HG02981 (cell line): Measurements from ENCODE around the gene XPO4.
"Not testable (repeated sequence)": the region's sequence is repeated elsewhere in the genome, so short reads cannot be mapped to it uniquely, and the experiment has no call there.

ENCODE experiments used
- ATAC-seq: cut with Tn5 transposase; IDR thresholded peaks from one replicate; pipeline ENCODE4 v1.9.1; 2021; ENCODE audit warnings: mild to moderate bottlenecking, moderate library complexity; ENCODE audit not compliant: unreplicated experiment

XPO4 gene

DNA sequence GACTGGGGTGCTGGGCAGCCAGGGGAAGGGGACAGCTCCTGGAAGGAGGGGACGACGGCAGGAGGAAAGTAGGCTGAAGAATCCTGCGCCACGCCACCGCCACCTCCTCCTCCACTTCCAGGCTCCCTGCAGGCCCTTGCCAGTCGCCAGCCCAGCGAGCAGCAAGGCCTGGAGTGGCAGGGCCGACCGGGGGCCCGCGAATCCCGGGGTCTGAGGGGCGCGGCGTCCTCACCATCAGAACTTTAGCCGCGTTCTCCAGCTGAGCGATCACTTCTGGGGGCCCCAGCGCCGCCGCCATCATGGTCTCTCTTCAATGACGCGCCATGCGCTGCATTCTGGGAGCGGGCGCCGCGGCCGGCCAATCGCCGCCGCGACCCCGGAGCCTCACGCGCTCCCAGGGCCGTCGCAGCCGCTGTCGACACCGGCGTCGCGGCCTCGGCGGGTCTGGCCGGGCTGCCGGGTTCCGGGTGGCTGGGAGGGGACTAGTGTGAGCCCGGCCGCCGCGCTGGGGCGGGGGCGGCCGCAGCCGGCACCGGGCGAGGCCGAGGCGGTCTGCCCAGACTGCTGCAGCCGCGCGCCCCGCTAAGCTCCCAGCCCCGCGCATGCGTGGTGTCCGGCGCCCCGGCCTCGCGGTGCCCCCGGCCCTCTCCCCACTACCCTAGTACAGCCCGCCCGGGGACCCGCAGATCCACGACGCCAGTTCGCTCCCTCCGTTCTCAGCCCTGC is at the start of gene XPO4:
TSS of gene XPO4 (minus strand) at position 309 of the 726 bp plus-strand sequence. CDS start at position 301, 8 bp downstream.
- ATAC-seq: peak; percentile 87

DNA sequence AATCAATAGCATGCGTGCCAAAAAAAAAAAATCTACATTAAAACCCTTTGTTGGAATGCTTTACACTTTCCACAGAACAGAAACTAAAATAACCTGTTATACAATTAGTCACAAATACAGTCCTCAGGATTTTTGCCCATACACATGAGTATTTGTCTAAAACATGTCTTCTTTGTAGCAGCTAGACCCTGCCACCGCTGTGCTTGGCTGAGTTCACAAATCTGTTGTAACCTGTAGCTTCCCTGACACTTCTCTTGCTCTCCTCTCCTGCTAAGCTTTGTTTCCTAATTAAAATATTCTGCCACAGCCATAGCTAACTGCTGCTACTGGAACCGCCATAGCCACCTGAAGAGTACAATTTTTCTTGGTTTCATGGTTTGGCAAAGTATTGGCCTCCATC is 45.5 kb upstream of the XPO4 start:
- ATAC-seq: not testable (repeated sequence)

DNA sequence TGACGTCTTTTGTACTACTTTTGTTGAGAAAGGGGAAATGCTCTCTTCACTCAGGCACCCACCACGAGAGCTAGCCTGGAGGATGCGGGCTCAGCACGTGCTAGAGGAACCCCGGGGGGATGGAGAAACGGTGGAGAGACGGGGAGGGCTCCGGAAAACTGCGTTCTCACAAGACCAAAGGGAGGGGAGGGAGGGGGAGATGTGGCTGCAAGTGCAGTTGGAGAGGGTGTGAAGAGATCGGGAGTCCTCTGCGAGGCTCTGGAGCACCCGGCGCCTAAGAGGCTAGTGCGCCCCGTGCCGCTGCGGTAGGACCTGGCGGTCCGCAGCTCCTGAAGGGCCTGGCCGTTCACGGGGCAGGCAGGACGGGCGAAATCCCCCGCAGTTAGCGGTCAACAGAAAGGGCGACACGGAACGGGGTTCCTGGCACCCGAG is 43.4 kb upstream of the XPO4 start:
- ATAC-seq: no peak

- no peak for ATAC-seq
Observed at GRCh38 chr13:20942938-20943559, 40.5 kb upstream of the XPO4 start.

- ATAC-seq: not testable (repeated sequence)
Observed at GRCh38 chr13:20940511-20940910, 38.0 kb upstream of the XPO4 start.

DNA sequence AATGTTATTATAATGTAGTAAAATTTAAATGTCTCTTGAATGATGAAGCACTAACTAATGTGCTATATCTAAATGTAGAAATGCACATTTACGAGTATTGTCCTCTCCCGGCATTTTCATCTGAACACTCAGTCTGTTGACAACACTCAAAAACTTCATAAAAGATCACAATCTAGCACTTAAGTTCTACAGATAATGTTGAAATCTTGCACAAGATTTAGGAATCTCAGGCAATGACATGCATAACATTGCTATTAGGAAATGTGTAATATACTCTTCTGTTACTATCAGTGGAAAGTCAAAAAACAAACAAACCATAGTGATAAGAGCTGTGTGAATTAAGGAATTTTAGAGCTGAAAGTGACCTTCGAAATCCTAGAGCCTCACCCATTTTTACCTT is 37.5 kb upstream of the XPO4 start:
- ATAC-seq: no peak

- ATAC-seq: no peak
Observed at GRCh38 chr13:20939662-20940061, 37.1 kb upstream of the XPO4 start.

DNA sequence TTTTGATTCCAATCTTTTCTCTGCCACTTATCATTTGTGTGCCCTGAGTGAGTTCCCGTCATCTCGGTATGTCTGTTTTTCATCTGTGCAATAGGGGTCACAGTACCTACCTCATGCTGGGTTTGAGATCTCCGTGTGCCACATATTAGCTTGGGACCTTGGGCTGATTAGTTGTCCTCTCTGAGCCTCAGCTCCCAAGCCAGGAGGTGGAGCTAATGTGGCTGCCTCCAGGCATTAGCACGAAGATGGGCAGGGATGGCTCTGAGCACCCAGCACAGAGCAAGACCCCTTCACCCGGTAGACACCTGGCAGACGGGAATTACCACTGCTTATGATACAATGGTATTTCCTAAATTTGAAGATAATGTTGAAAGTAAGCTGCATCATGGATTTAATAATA is 35.8 kb upstream of the XPO4 start:
- ATAC-seq: no peak

GRCh38 chr13:20927596-20928257 is 25.2 kb upstream of the XPO4 start:
- ATAC-seq: no peak

GRCh38 chr13:20925395-20925790 is 22.8 kb upstream of the XPO4 start:
- ATAC-seq: not testable (repeated sequence)

DNA sequence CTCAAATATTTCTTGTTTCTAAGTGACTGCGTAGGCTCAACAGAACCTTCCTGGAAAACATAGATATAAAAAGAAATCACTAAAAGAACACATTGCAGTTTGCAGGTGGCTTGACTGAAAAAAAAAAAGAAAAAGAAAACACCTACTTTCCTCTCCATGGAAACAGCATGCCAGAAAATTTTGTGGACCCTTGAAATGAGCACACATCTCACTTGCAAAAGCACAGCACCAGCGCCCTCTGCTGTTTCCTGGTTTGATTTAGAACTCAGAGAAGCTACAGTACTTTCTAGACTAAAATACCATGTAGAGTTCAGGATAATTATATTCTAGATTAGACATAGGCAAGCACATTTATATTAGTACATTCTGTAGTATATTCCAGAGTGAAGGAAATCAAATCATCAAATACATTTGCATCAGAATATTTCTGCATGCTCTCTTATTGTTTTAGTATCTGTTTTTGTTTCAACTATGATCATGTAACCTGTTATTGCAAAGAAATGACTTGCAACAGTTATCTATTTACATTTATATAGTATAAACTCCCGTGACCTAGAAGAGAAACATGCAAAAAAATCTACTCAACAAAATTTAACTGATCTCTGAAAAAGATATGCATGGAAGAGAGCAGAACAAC is 22.3 kb upstream of the XPO4 start:
- ATAC-seq: no peak

- ATAC-seq: no peak
Observed at GRCh38 chr13:20923272-20923671, 20.7 kb upstream of the XPO4 start.

- ATAC-seq: no peak
Observed at GRCh38 chr13:20921572-20921971, 19.0 kb upstream of the XPO4 start.

- not testable (repeated sequence) for ATAC-seq
Observed at GRCh38 chr13:20915676-20916075, 13.1 kb upstream of the XPO4 start.

DNA sequence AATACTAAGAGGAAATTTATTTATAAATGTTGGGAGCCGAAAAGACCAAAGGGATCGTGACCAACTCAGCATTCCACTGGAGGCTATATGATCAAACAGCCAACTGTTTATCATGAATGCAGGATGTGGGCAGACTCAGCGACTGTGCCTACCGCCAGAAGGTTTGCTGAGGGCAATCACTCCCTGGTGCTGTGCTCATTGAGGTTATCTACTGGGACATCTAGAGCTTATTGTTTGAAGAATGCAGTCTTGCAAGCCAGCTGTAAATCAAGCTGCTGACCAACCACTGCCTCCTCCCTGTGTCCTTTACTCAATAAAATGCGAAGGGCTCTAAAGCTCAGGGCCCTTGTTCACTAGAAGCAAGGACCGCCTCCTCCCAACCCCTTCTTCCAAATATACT is 8.5 kb upstream of the XPO4 start:
- ATAC-seq: no peak

- no peak for ATAC-seq
Observed at GRCh38 chr13:20908714-20909497, 6.4 kb upstream of the XPO4 start.

GRCh38 chr13:20904908-20905307 is 2.4 kb upstream of the XPO4 start:
- ATAC-seq: no peak

DNA sequence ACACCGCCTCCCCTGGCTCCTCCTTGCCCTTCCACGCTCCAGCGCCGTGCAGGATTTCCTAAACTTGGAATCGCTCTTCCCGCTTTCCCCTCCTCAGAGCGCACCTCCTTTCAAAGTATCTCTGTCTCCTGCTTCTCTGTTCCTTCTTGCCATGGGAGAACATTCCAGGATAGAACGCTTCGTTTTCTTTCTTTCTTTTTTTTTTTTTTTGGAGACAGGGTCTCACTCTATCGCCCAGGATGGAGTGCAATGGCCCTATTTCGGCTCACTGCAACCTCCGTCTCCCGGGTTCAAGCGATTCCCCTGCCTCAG is 574 bp upstream of the XPO4 start:
- ATAC-seq: no peak

GRCh38 chr13:20901668-20902437 is 693 bp downstream of the XPO4 start:
- ATAC-seq: peak; percentile 26

GRCh38 chr13:20894245-20894644 is 8.3 kb downstream of the XPO4 start:
- no peak for ATAC-seq
